Colonic mucosa (tissue), 4 donors: Measurements from ENCODE around the gene ATF7IP2. TPM values are rescaled to one million over a fixed set of nuclear protein-coding genes. Genes with fewer than 3 reads are reported as not detected.

ENCODE experiments used
- DNase-seq: peaks from one replicate; pipeline ENCODE4 v3.0.0-alpha.2; 2020
- H3K27ac ChIP-seq: fragments of 200-600 bp; one replicate; pipeline ENCODE4 v1.8.0; 2021
- H3K27me3 ChIP-seq: fragments of 200-600 bp; one replicate; pipeline ENCODE4 v1.8.0; 2021
- H3K36me3 ChIP-seq: fragments of 200-600 bp; one replicate; pipeline ENCODE4 v1.8.0; 2021
- H3K4me1 ChIP-seq: fragments of 200-600 bp; one replicate; pipeline ENCODE4 v1.8.0; 2021; ENCODE audit warnings: mild to moderate bottlenecking
- H3K4me3 ChIP-seq: fragments of 200-600 bp; one replicate; pipeline ENCODE4 v1.8.0; 2021
- H3K9ac ChIP-seq, 2 donors: one replicate each; pipeline ENCODE4 v1.7.0; 2013; ENCODE audit warnings: control low read depth in 2 of 2, low read depth in 2 of 2, low read length in 2 of 2
- H3K9me3 ChIP-seq: fragments of 200-600 bp; one replicate; pipeline ENCODE4 v1.8.0; 2021
- CTCF ChIP-seq: fragments of 200-600 bp; IDR thresholded peaks from one replicate; pipeline ENCODE4 v1.8.0; 2022; ENCODE audit warnings: antibody characterized with exemption, mild to moderate bottlenecking
- intact Hi-C: fragments of 100-400 bp; cut with DNase I; formaldehyde crosslinking; loops from one replicate; pipeline ENCODE4 v1.14.1; 2022
- total RNA-seq, 2 donors: library from RNA; stranded (reverse); fragmentation: NEBNext Ultra II Directional in 1 of 2; extraction: Animal tissue kit (Norgen Biotek cat#: 25700) in 1 of 2; gene quantifications; one replicate each; pipeline ENCODE4 v1.2.1, GENCODE V29; 2021
- donor health status: healthy.
- donor health status: DM: no; HTN: no; CAD: no.
- donor health status: DM: no; HTN: no; CAD: no.

Gene ATF7IP2
- total RNA-seq, 2 donors from 2014 or later = 5.8 to 14.5 TPM

- no peaks in the 10 kb centered on the region for H3K36me3 ChIP-seq
- intact Hi-C loops = loop anchor here (10.0 kb wide), 1 partner anchor 53 kb away; no protein-coding TSS in a partner anchor
- no peak overlapping the region for H3K4me3 ChIP-seq
- H3K4me1 ChIP-seq = no peaks in the 10 kb centered on the region
- TF ChIP-seq CTCF = peak; percentile 74
- no peaks in the 10 kb centered on the region for H3K27me3 ChIP-seq
- H3K9ac ChIP-seq = no peak overlapping the region
- H3K27ac ChIP-seq = no peak overlapping the region
- no peaks in the 10 kb centered on the region for H3K9me3 ChIP-seq
- peak; percentile 77 for DNase-seq
Measured at GRCh38 chr16:10521681-10522274, 135.9 kb downstream of the ATF7IP2 start.

GRCh38 chr16:10522966-10523365, 137.1 kb downstream of the ATF7IP2 start:
- no peak overlapping the region for H3K4me3 ChIP-seq
- no peak overlapping the region for H3K27ac ChIP-seq
- H3K27me3 ChIP-seq = no peaks in the 10 kb centered on the region
- no peaks in the 10 kb centered on the region for H3K36me3 ChIP-seq
- DNase-seq = no peak
- no peaks in the 10 kb centered on the region for H3K9me3 ChIP-seq
- no peaks in the 10 kb centered on the region for H3K4me1 ChIP-seq
- TF ChIP-seq CTCF = no peak
- intact Hi-C loops = loop anchor here (10.0 kb wide), 1 partner anchor 52 kb away; no protein-coding TSS in a partner anchor
- no peak overlapping the region for H3K9ac ChIP-seq

- H3K4me1 ChIP-seq = no peaks in the 10 kb centered on the region
- no peak for TF ChIP-seq CTCF
- no peaks in the 10 kb centered on the region for H3K9me3 ChIP-seq
- no peaks in the 10 kb centered on the region for H3K36me3 ChIP-seq
- no peak for DNase-seq
- no peak overlapping the region for H3K9ac ChIP-seq
- intact Hi-C loops = loop anchor here (10.0 kb wide), 1 partner anchor 49 kb away; no protein-coding TSS in a partner anchor
- no peak overlapping the region for H3K4me3 ChIP-seq
- H3K27ac ChIP-seq = no peak overlapping the region
- no peaks in the 10 kb centered on the region for H3K27me3 ChIP-seq
Measured at GRCh38 chr16:10525214-10525825, 139.5 kb downstream of the ATF7IP2 start.

GRCh38 chr16:10526962-10527361, 141.1 kb downstream of the ATF7IP2 start:
- no peak for TF ChIP-seq CTCF
- no peak overlapping the region for H3K4me3 ChIP-seq
- no peak for DNase-seq
- intact Hi-C loops = loop anchor here (10.0 kb wide), 1 partner anchor 48 kb away; no protein-coding TSS in a partner anchor
- no peaks in the 10 kb centered on the region for H3K36me3 ChIP-seq
- H3K9ac ChIP-seq = no peak overlapping the region
- no peaks in the 10 kb centered on the region for H3K9me3 ChIP-seq
- H3K4me1 ChIP-seq = no peaks in the 10 kb centered on the region
- H3K27ac ChIP-seq = no peak overlapping the region
- H3K27me3 ChIP-seq = no peaks in the 10 kb centered on the region

GRCh38 chr16:10528635-10529034, 142.8 kb downstream of the ATF7IP2 start:
- Histone ChIP-seq H3K36me3 (no peaks in the 10 kb centered on the region), H3K27me3 (no peaks in the 10 kb centered on the region), H3K4me1 (no peaks in the 10 kb centered on the region), H3K4me3 (no peak overlapping the region), H3K9ac (no peak overlapping the region), H3K9me3 (no peaks in the 10 kb centered on the region), H3K27ac (no peak overlapping the region)
- no peak for TF ChIP-seq CTCF
- intact Hi-C loops = loop anchor here (10.0 kb wide), 1 partner anchor 46 kb away; no protein-coding TSS in a partner anchor
- DNase-seq = no peak
